Upper lobe of left lung (tissue), 4 donors: ENCODE data around the gene SELL.

ENCODE experiments used
- CTCF ChIP-seq, 6 experiments: fragments of 450-650 bp in 4 of 6; fragments of 200-600 bp in 2 of 6; sonication (generic) in 2 of 6; IDR thresholded peaks; one replicate each; pipeline ENCODE4 v1.5.1; 2016 to 2019; ENCODE audit warnings: antibody characterized with exemption in 6 of 6
- EP300 ChIP-seq, 4 donors: sonication (generic); formaldehyde crosslinking; IDR thresholded peaks; one replicate each; pipeline ENCODE4 v1.5.1; 2017; ENCODE audit warnings: antibody characterized with exemption in 4 of 4, control low read depth in 2 of 4
- POLR2A ChIP-seq, 4 donors: fragments of 450-650 bp; IDR thresholded peaks; one replicate each; pipeline ENCODE4 v1.5.1; 2016 to 2017; ENCODE audit warnings: antibody characterized with exemption in 4 of 4, mild to moderate bottlenecking in 2 of 4
- POLR2AphosphoS5 ChIP-seq, 2 donors: sonication (generic); formaldehyde crosslinking; IDR thresholded peaks; one replicate each; pipeline ENCODE4 v1.5.1; 2017; ENCODE audit warnings: antibody characterized with exemption in 2 of 2

- TF ChIP-seq POLR2A (IDR thresholded peaks at IDR 0.05): no peak
- no peak for TF ChIP-seq CTCF (IDR thresholded peaks at IDR 0.05)
- TF ChIP-seq POLR2AphosphoS5 (IDR thresholded peaks at IDR 0.05): no peak
- TF ChIP-seq EP300 (IDR thresholded peaks at IDR 0.05): no peak
Measured at GRCh38 chr1:169697755-169698154, 13.7 kb downstream of the SELL start.
